Small intestine (tissue), 7 donors: Measurements from ENCODE around the gene CAPN14. TPM values are rescaled to one million over a fixed set of nuclear protein-coding genes. Genes with fewer than 3 reads are reported as not detected.

Source experiments
- DNase-seq, 2 donors: peaks; one replicate each; pipeline versions ENCODE4 v3.0.0 to v3.0.0-alpha.2; 2013
- FAIRE-seq: peaks from 2 replicates; lab custom pipeline; 2012; peaks lifted over from hg19 to GRCh38; lab: Jason Lieb, UNC
- H3K27ac ChIP-seq, 3 donors: one replicate each; pipeline ENCODE4 v1.5.1; 2013; ENCODE audit warnings: low read length in 2 of 3, mild to moderate bottlenecking in 2 of 3, control low read depth in 1 of 3, inconsistent platforms in 1 of 3, low read depth in 1 of 3, moderate library complexity in 1 of 3
- H3K27me3 ChIP-seq, 3 donors: one replicate each; pipeline ENCODE4 v1.6.1; 2013; ENCODE audit warnings: low read length in 3 of 3, inconsistent platforms in 1 of 3; ENCODE audit not compliant: control insufficient read depth in 3 of 3, insufficient read depth in 3 of 3
- H3K36me3 ChIP-seq, 3 donors: one replicate each; pipeline ENCODE4 v1.6.1; 2013; ENCODE audit warnings: low read length in 3 of 3, inconsistent platforms in 1 of 3, low read depth in 1 of 3, mild to moderate bottlenecking in 1 of 3, moderate library complexity in 1 of 3; ENCODE audit not compliant: control insufficient read depth in 3 of 3, insufficient read depth in 2 of 3
- H3K4me1 ChIP-seq, 3 donors: one replicate each; pipeline ENCODE4 v1.6.1; 2013; ENCODE audit warnings: low read length in 2 of 3, inconsistent platforms in 1 of 3, low read depth in 1 of 3, mild to moderate bottlenecking in 1 of 3, moderate library complexity in 1 of 3; ENCODE audit not compliant: control insufficient read depth in 3 of 3, insufficient read depth in 2 of 3
- H3K4me3 ChIP-seq, 3 donors: one replicate each; pipeline ENCODE4 v1.5.1; 2013; ENCODE audit warnings: low read length in 3 of 3, control low read depth in 1 of 3, inconsistent platforms in 1 of 3, low read depth in 1 of 3, mild to moderate bottlenecking in 1 of 3, moderate library complexity in 1 of 3
- H3K9me3 ChIP-seq, 2 donors: one replicate each; pipeline ENCODE4 v1.6.1; 2013; ENCODE audit warnings: low read depth in 1 of 2, low read length in 1 of 2; ENCODE audit not compliant: control insufficient read depth in 2 of 2, insufficient read depth in 1 of 2
- WGBS, 3 donors: extraction: QIAGEN DNeasy Blood & Tissue Kit; methylation state at CpG; one replicate each; pipeline ENCODE4 v1.1.7; 2013; 5-methylcytosine and 5-hydroxymethylcytosine counted together
- polyA plus RNA-seq, 4 donors: library from polyadenylated mRNA; stranded (reverse) in 3 of 4; unstranded in 1 of 4; fragments of 200-250 nt in 3 of 4; fragments of 120-200 nt in 1 of 4; gene quantifications; one replicate each; pipeline versions ENCODE4 v1.2.1 to v1.2.3, GENCODE V29; 2013
- donor health status: healthy with polysubstance abuse.
- donor health status: control.
- donor health status: control.
- donor health status: Bipolar disorder and iron deficiency.
- donor health status: healthy.

Gene CAPN14
- polyA plus RNA-seq, 4 donors: 0.06 to 0.15 TPM; not detected in 2

DNA sequence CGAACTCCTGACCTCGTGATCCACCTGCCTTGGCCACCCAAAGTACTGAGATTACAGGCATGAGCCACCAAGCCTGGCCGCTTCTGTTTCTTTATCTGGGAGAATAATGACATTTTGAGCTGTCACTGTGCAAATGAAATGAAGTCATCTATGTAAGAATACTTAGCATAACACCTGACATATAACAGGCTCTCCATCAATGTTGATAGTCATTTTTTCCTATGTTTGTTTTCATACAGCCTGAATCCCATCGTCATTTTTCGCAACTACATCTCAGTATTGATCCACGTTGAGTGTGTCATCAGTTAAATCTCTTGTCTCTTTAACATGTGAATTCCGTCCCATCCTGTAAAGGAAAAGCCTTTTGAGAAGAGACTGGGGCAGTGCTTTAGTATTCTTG, 6.4 kb upstream of the CAPN14 start:
- WGBS, 3 donors: 80 to 90% (median 85%) methylated on average over 7 of the region's 7 CpGs
- no peak for DNase-seq
- no peaks in the 10 kb centered on the region for H3K4me1 ChIP-seq
- no peaks in the 10 kb centered on the region for H3K36me3 ChIP-seq
- no peak overlapping the region for H3K27ac ChIP-seq
- peaks cover 0 to 11% (median 2%) of the 10 kb centered on the region in 3 donors for H3K27me3 ChIP-seq
- H3K4me3 ChIP-seq: no peak overlapping the region
- FAIRE-seq: no peak
- no peaks in the 10 kb centered on the region for H3K9me3 ChIP-seq

GRCh38 chr2:31223026-31223425, 5.7 kb upstream of the CAPN14 start:
- no peak for DNase-seq
- 74 to 80% (median 76%) methylated on average over 4 of the region's 4 CpGs for WGBS, 3 donors
- Histone ChIP-seq H3K4me1 (no peaks in the 10 kb centered on the region), H3K4me3 (no peak overlapping the region), H3K27me3 (peaks cover 0 to 9% (median 2%) of the 10 kb centered on the region in 3 donors), H3K27ac (no peak overlapping the region), H3K36me3 (no peaks in the 10 kb centered on the region), H3K9me3 (no peaks in the 10 kb centered on the region)
- no peak for FAIRE-seq

GRCh38 chr2:31222071-31222470, 4.8 kb upstream of the CAPN14 start:
- 63 to 77% (median 77%) methylated on average over 4 of the region's 4 CpGs for WGBS, 3 donors
- no peak overlapping the region for H3K4me3 ChIP-seq
- FAIRE-seq: no peak
- H3K27me3 ChIP-seq: peaks cover 0 to 6% (median 2%) of the 10 kb centered on the region in 3 donors
- H3K9me3 ChIP-seq: no peaks in the 10 kb centered on the region
- H3K36me3 ChIP-seq: no peaks in the 10 kb centered on the region
- no peak overlapping the region for H3K27ac ChIP-seq
- H3K4me1 ChIP-seq: no peaks in the 10 kb centered on the region
- DNase-seq: no peak

- H3K9me3 ChIP-seq: no peaks in the 10 kb centered on the region
- no peak overlapping the region for H3K4me3 ChIP-seq
- no peaks in the 10 kb centered on the region for H3K36me3 ChIP-seq
- H3K4me1 ChIP-seq: no peaks in the 10 kb centered on the region
- WGBS, 3 donors: 56 to 74% (median 62%) methylated on average over 6 of the region's 6 CpGs
- no peak for DNase-seq
- H3K27ac ChIP-seq: no peak overlapping the region
- peaks cover 0 to 6% (median 2%) of the 10 kb centered on the region in 3 donors for H3K27me3 ChIP-seq
- no peak for FAIRE-seq
Observed at GRCh38 chr2:31221544-31221943, 4.2 kb upstream of the CAPN14 start.

- no peak overlapping the region for H3K27ac ChIP-seq
- FAIRE-seq (no peak), DNase-seq (peak in 1 of 2 donors; percentile 21)
- no peak overlapping the region for H3K4me3 ChIP-seq
- H3K36me3 ChIP-seq: no peaks in the 10 kb centered on the region
- H3K9me3 ChIP-seq: no peaks in the 10 kb centered on the region
- peaks cover 0 to 6% (median 2%) of the 10 kb centered on the region in 3 donors for H3K27me3 ChIP-seq
- H3K4me1 ChIP-seq: no peaks in the 10 kb centered on the region
- 54 to 65% (median 55%) methylated on average over 11 of the region's 11 CpGs for WGBS, 3 donors
Observed at GRCh38 chr2:31219131-31219969, 2.0 kb upstream of the CAPN14 start.

DNA sequence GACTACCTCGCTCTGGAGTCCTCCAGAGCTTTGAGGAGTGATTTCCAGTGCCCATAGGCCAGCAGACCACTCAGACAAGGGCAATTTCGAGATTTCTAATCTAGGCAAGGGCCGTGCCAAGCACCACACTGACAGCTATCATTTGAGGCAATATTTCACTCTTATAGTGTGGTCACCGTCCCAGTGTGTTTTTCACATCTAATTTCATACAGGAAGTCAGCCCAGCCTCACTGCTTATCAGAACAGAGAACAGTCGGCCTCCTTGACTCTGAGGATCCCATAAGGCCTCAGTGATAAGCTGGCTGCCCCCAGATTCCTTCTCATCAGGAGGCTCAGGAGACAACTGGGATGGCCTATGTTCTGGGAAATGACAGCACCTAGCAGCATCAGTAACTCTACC, 581 bp downstream of the CAPN14 start:
- Histone ChIP-seq H3K36me3 (no peaks in the 10 kb centered on the region), H3K9me3 (no peaks in the 10 kb centered on the region), H3K4me1 (no peaks in the 10 kb centered on the region), H3K4me3 (no peak overlapping the region), H3K27me3 (peaks cover 0 to 2% (median 2%) of the 10 kb centered on the region in 3 donors), H3K27ac (no peak overlapping the region)
- WGBS, 3 donors: 53 to 67% (median 59%) methylated on average over 5 of the region's 5 CpGs
- FAIRE-seq (no peak), DNase-seq (no peak)

DNA sequence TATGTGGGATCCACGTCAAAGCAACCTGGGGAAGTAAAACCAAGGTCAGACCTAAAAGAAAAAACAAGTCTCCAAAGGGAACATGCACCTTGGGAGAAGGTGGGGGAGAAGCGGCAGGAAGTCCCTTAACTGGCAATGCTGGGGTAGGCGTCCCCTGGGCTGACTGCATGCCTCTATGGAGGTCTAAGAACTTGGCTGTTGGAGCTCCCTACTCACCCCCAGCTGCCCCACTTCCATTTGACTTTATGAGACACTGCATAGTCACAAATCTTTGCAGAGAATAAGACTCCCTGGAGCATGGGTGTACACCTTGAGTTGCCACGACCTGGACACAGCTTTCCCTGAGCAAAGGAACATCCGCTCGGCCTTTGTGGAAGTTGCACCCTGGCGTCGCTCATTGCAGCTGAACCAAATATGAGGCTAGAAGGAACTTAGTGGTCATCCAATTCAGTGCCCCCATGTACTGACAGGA, 2.8 kb downstream of the CAPN14 start:
- 83 to 93% (median 89%) methylated on average over 8 of the region's 8 CpGs for WGBS, 3 donors
- no peak overlapping the region for H3K4me3 ChIP-seq
- no peak overlapping the region for H3K27ac ChIP-seq
- H3K4me1 ChIP-seq: no peaks in the 10 kb centered on the region
- H3K36me3 ChIP-seq: no peaks in the 10 kb centered on the region
- FAIRE-seq (no peak), DNase-seq (no peak)
- H3K9me3 ChIP-seq: no peaks in the 10 kb centered on the region
- H3K27me3 ChIP-seq: no peaks in the 10 kb centered on the region

DNA sequence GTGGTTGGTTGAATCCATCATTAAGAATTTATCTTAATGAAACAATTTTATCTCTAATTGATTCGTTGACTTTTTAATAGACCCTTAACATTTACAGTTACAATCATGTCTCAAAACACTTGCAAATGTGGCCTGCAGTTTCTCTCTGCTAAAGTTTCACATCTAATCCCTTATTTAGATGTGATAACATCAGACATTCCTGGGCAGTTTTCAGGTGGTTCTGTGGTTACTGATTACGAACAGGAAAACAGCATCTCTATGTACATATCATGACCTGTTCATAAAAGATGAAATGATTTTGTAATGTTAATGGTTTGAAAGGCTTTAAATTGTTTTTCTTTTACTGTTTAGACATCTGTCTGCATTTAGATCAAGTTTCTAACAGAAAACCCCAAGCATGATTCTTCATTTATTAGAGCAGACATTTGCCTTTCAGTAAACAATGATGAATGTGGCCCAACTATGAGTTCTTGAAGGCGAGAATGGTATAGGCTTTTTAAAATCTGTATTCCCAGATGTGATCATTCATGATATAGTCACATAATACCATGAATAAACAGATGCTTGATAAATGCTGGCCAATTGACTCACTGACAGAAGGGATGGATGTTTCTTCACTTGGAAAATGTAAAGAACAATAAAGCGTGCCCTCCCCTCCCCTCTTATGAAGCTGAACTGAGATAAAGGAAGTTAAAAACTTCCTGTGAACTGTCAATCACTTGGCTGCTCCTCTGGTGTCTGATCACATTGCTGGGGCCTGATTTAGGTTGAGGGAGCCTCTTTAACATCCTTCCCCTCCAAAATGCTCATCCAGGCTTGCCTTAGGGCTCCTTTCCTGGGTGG, 3.5 kb downstream of the CAPN14 start:
- Histone ChIP-seq H3K27me3 (no peaks in the 10 kb centered on the region), H3K27ac (no peak overlapping the region), H3K36me3 (no peaks in the 10 kb centered on the region), H3K4me3 (no peak overlapping the region), H3K4me1 (no peaks in the 10 kb centered on the region), H3K9me3 (no peaks in the 10 kb centered on the region)
- 15 to 69% (median 61%) methylated on average over 4 of the region's 4 CpGs for WGBS, 3 donors
- FAIRE-seq (no peak), DNase-seq (no peak)
